ENCODE results near the gene CTNNBL1.

Gene CTNNBL1

GRCh38 chr20:37770908-37771307 is 77.1 kb downstream of the CTNNBL1 start:
- no peak overlapping the region for H3K23ac ChIP-seq (ENCODE audit: low read length)
- H3K36me3 ChIP-seq (ENCODE audit: control insufficient read depth, insufficient read depth, low read length): no peaks in the 10 kb centered on the region
- no peak overlapping the region for H3K4ac ChIP-seq (ENCODE audit: low read depth, low read length)
- H3K79me1 ChIP-seq (ENCODE audit: low read length): no peaks in the 10 kb centered on the region
- no peak overlapping the region for H3K27ac ChIP-seq (ENCODE audit: low read depth, low read length)
- no peak overlapping the region for H4K5ac ChIP-seq (ENCODE audit: low read length)
- no peak overlapping the region for H3K4me3 ChIP-seq (ENCODE audit: low read length)
- H3K4me2 ChIP-seq (ENCODE audit: low read length): no peak overlapping the region
- H3K18ac ChIP-seq (ENCODE audit: low read length): no peak overlapping the region
- no peaks in the 10 kb centered on the region for H3K79me2 ChIP-seq (ENCODE audit: control insufficient read depth, insufficient read depth, low read length)
- WGBS (ENCODE audit: extremely low coverage, insufficient coverage, low lambda C conversion rate): no CpG with 5 or more reads among the region's 5 CpGs
- no peak overlapping the region for H2BK15ac ChIP-seq (replicated peaks; ENCODE audit: low read depth)
- H2BK5ac ChIP-seq (ENCODE audit: low read length): no peak overlapping the region
- no peaks in the 10 kb centered on the region for H3K4me1 ChIP-seq (ENCODE audit: control insufficient read depth, low read depth, low read length)
- no peak overlapping the region for H2AK5ac ChIP-seq (ENCODE audit: low read length)
- no peak overlapping the region for H3K56ac ChIP-seq (ENCODE audit: low read length)
- H2BK120ac ChIP-seq (ENCODE audit: low read depth, low read length): no peak overlapping the region
- no peak overlapping the region for H4K8ac ChIP-seq (ENCODE audit: low read depth, low read length)
- H3K9ac ChIP-seq (ENCODE audit: low read length): no peak overlapping the region
- no peak for DNase-seq
- no peaks in the 10 kb centered on the region for H3K27me3 ChIP-seq (ENCODE audit: insufficient read depth, low read length, poor library complexity)

GRCh38 chr20:37773291-37773826 is 79.5 kb downstream of the CTNNBL1 start:
- Histone ChIP-seq H3K4me1 (ENCODE audit: control insufficient read depth, low read depth, low read length) (no peaks in the 10 kb centered on the region), H2BK5ac (ENCODE audit: low read length) (no peak overlapping the region), H3K18ac (ENCODE audit: low read length) (no peak overlapping the region), H3K27ac (ENCODE audit: low read depth, low read length) (no peak overlapping the region), H2BK120ac (ENCODE audit: low read depth, low read length) (no peak overlapping the region), H3K23ac (ENCODE audit: low read length) (no peak overlapping the region), H3K4me2 (ENCODE audit: low read length) (no peak overlapping the region), H4K8ac (ENCODE audit: low read depth, low read length) (no peak overlapping the region), H3K27me3 (ENCODE audit: insufficient read depth, low read length, poor library complexity) (no peaks in the 10 kb centered on the region), H3K56ac (ENCODE audit: low read length) (no peak overlapping the region), H4K5ac (ENCODE audit: low read length) (no peak overlapping the region), H3K36me3 (ENCODE audit: control insufficient read depth, insufficient read depth, low read length) (no peaks in the 10 kb centered on the region), H2BK15ac (replicated peaks; ENCODE audit: low read depth) (no peak overlapping the region), H3K4me3 (ENCODE audit: low read length) (no peak overlapping the region), H3K4ac (ENCODE audit: low read depth, low read length) (no peak overlapping the region), H3K9ac (ENCODE audit: low read length) (no peak overlapping the region), H2AK5ac (ENCODE audit: low read length) (no peak overlapping the region), H3K79me2 (ENCODE audit: control insufficient read depth, insufficient read depth, low read length) (no peaks in the 10 kb centered on the region), H3K79me1 (ENCODE audit: low read length) (no peaks in the 10 kb centered on the region)
- no CpG with 5 or more reads among the region's 1 CpG for WGBS (ENCODE audit: extremely low coverage, insufficient coverage, low lambda C conversion rate)
- DNase-seq: no peak

DNA sequence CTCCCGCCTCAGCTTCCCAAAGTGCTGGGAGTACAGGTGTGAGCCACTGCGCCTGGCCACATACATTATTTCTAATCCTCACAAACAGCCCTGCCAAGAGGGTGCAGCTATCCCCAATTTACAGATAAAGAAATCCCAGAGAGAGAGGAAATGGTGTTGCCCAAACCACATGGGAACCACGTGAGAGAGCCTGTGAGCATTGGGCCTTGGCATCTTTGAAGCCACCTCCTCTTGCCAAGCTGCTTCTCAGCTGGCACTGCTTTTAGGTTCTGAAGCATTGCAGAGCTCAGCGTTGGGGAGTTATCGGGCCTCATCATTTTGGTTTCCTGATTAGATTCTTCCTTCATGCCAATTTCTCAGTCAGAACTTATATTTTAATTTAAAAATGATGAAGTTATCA is 80.3 kb downstream of the CTNNBL1 start:
- H3K79me2 ChIP-seq (ENCODE audit: control insufficient read depth, insufficient read depth, low read length): no peaks in the 10 kb centered on the region

GRCh38 chr20:37775200-37775599 is 81.4 kb downstream of the CTNNBL1 start:
- H3K23ac ChIP-seq (ENCODE audit: low read length): no peak overlapping the region
- H3K79me2 ChIP-seq (ENCODE audit: control insufficient read depth, insufficient read depth, low read length): no peaks in the 10 kb centered on the region
- no peak overlapping the region for H2BK15ac ChIP-seq (replicated peaks; ENCODE audit: low read depth)
- no peak overlapping the region for H4K8ac ChIP-seq (ENCODE audit: low read depth, low read length)
- no peak overlapping the region for H4K5ac ChIP-seq (ENCODE audit: low read length)
- no peak overlapping the region for H3K18ac ChIP-seq (ENCODE audit: low read length)
- no peaks in the 10 kb centered on the region for H3K36me3 ChIP-seq (ENCODE audit: control insufficient read depth, insufficient read depth, low read length)
- no peak overlapping the region for H3K4me3 ChIP-seq (ENCODE audit: low read length)
- no peak for DNase-seq
- no peak overlapping the region for H2BK120ac ChIP-seq (ENCODE audit: low read depth, low read length)
- H3K4me1 ChIP-seq (ENCODE audit: control insufficient read depth, low read depth, low read length): no peaks in the 10 kb centered on the region
- H3K79me1 ChIP-seq (ENCODE audit: low read length): no peaks in the 10 kb centered on the region
- no peak overlapping the region for H2BK5ac ChIP-seq (ENCODE audit: low read length)
- WGBS (ENCODE audit: extremely low coverage, insufficient coverage, low lambda C conversion rate): no CpG with 5 or more reads among the region's 5 CpGs
- H2AK5ac ChIP-seq (ENCODE audit: low read length): no peak overlapping the region
- H3K27me3 ChIP-seq (ENCODE audit: insufficient read depth, low read length, poor library complexity): no peaks in the 10 kb centered on the region
- H3K56ac ChIP-seq (ENCODE audit: low read length): no peak overlapping the region
- no peak overlapping the region for H3K27ac ChIP-seq (ENCODE audit: low read depth, low read length)
- no peak overlapping the region for H3K4me2 ChIP-seq (ENCODE audit: low read length)
- H3K4ac ChIP-seq (ENCODE audit: low read depth, low read length): no peak overlapping the region
- no peak overlapping the region for H3K9ac ChIP-seq (ENCODE audit: low read length)

More for the DNA sequence above, 80.3 kb downstream of the CTNNBL1 start:
- Histone ChIP-seq H4K5ac (ENCODE audit: low read length) (no peak overlapping the region), H3K79me1 (ENCODE audit: low read length) (no peaks in the 10 kb centered on the region), H3K36me3 (ENCODE audit: control insufficient read depth, insufficient read depth, low read length) (no peaks in the 10 kb centered on the region), H3K4me3 (ENCODE audit: low read length) (no peak overlapping the region), H2BK15ac (replicated peaks; ENCODE audit: low read depth) (no peak overlapping the region), H4K8ac (ENCODE audit: low read depth, low read length) (no peak overlapping the region), H3K4me1 (ENCODE audit: control insufficient read depth, low read depth, low read length) (no peaks in the 10 kb centered on the region), H3K27me3 (ENCODE audit: insufficient read depth, low read length, poor library complexity) (no peaks in the 10 kb centered on the region), H3K27ac (ENCODE audit: low read depth, low read length) (no peak overlapping the region), H3K4me2 (ENCODE audit: low read length) (no peak overlapping the region), H3K9ac (ENCODE audit: low read length) (no peak overlapping the region), H3K23ac (ENCODE audit: low read length) (no peak overlapping the region), H3K4ac (ENCODE audit: low read depth, low read length) (no peak overlapping the region), H2BK5ac (ENCODE audit: low read length) (no peak overlapping the region), H2AK5ac (ENCODE audit: low read length) (no peak overlapping the region), H3K18ac (ENCODE audit: low read length) (no peak overlapping the region), H3K56ac (ENCODE audit: low read length) (no peak overlapping the region), H2BK120ac (ENCODE audit: low read depth, low read length) (no peak overlapping the region)
- WGBS (ENCODE audit: extremely low coverage, insufficient coverage, low lambda C conversion rate): no CpG with 5 or more reads among the region's 5 CpGs
- no peak for DNase-seq

DNA sequence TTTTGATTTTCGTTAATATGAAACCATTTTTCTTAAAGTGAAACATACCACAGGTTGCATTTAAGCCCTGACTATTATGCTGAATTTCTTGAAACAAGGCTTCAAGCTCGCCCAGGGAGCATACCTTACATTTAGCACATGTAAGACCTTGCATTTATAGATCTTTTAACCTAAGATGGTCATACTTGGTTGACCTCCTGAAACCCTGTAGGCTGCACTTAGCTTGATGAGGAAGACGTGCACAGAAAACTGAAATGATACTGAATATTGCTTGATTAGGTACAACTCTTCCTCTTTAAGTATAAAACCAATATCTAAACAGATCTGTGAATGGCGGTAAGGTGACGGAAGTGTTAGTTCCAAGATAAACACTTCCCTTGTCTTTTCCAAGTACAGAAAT is 82.2 kb downstream of the CTNNBL1 start:
- WGBS (ENCODE audit: extremely low coverage, insufficient coverage, low lambda C conversion rate): no CpG with 5 or more reads among the region's 5 CpGs
- DNase-seq: no peak

GRCh38 chr20:37776526-37776925 is 82.7 kb downstream of the CTNNBL1 start:
- no peak overlapping the region for H3K23ac ChIP-seq (ENCODE audit: low read length)
- H2BK120ac ChIP-seq (ENCODE audit: low read depth, low read length): no peak overlapping the region
- no peak overlapping the region for H3K27ac ChIP-seq (ENCODE audit: low read depth, low read length)
- H3K4ac ChIP-seq (ENCODE audit: low read depth, low read length): no peak overlapping the region
- H3K27me3 ChIP-seq (ENCODE audit: insufficient read depth, low read length, poor library complexity): no peaks in the 10 kb centered on the region
- no peak overlapping the region for H4K5ac ChIP-seq (ENCODE audit: low read length)
- no peak overlapping the region for H3K4me3 ChIP-seq (ENCODE audit: low read length)
- no peak for DNase-seq
- H3K79me2 ChIP-seq (ENCODE audit: control insufficient read depth, insufficient read depth, low read length): no peaks in the 10 kb centered on the region
- no peak overlapping the region for H2BK15ac ChIP-seq (replicated peaks; ENCODE audit: low read depth)
- H2AK5ac ChIP-seq (ENCODE audit: low read length): no peak overlapping the region
- H3K4me2 ChIP-seq (ENCODE audit: low read length): no peak overlapping the region
- no peak overlapping the region for H4K8ac ChIP-seq (ENCODE audit: low read depth, low read length)
- H3K9ac ChIP-seq (ENCODE audit: low read length): no peak overlapping the region
- H3K36me3 ChIP-seq (ENCODE audit: control insufficient read depth, insufficient read depth, low read length): no peaks in the 10 kb centered on the region
- WGBS (ENCODE audit: extremely low coverage, insufficient coverage, low lambda C conversion rate): no CpG with 5 or more reads among the region's 3 CpGs
- H3K4me1 ChIP-seq (ENCODE audit: control insufficient read depth, low read depth, low read length): no peaks in the 10 kb centered on the region
- no peak overlapping the region for H2BK5ac ChIP-seq (ENCODE audit: low read length)
- no peak overlapping the region for H3K18ac ChIP-seq (ENCODE audit: low read length)
- H3K56ac ChIP-seq (ENCODE audit: low read length): no peak overlapping the region
- no peaks in the 10 kb centered on the region for H3K79me1 ChIP-seq (ENCODE audit: low read length)

More for the DNA sequence above, 82.2 kb downstream of the CTNNBL1 start:
- no peaks in the 10 kb centered on the region for H3K27me3 ChIP-seq (ENCODE audit: insufficient read depth, low read length, poor library complexity)
- H3K79me1 ChIP-seq (ENCODE audit: low read length): no peaks in the 10 kb centered on the region
- no peaks in the 10 kb centered on the region for H3K79me2 ChIP-seq (ENCODE audit: control insufficient read depth, insufficient read depth, low read length)
- H2BK15ac ChIP-seq (replicated peaks; ENCODE audit: low read depth): no peak overlapping the region
- no peak overlapping the region for H4K5ac ChIP-seq (ENCODE audit: low read length)
- no peak overlapping the region for H2BK5ac ChIP-seq (ENCODE audit: low read length)
- H3K4me2 ChIP-seq (ENCODE audit: low read length): no peak overlapping the region
- no peak overlapping the region for H3K4ac ChIP-seq (ENCODE audit: low read depth, low read length)
- no peak overlapping the region for H2BK120ac ChIP-seq (ENCODE audit: low read depth, low read length)
- no peak overlapping the region for H3K4me3 ChIP-seq (ENCODE audit: low read length)
- no peak overlapping the region for H3K56ac ChIP-seq (ENCODE audit: low read length)
- H3K23ac ChIP-seq (ENCODE audit: low read length): no peak overlapping the region
- no peak overlapping the region for H3K9ac ChIP-seq (ENCODE audit: low read length)
- H3K18ac ChIP-seq (ENCODE audit: low read length): no peak overlapping the region
- no peak overlapping the region for H3K27ac ChIP-seq (ENCODE audit: low read depth, low read length)
- H3K4me1 ChIP-seq (ENCODE audit: control insufficient read depth, low read depth, low read length): no peaks in the 10 kb centered on the region
- no peak overlapping the region for H2AK5ac ChIP-seq (ENCODE audit: low read length)
- H4K8ac ChIP-seq (ENCODE audit: low read depth, low read length): no peak overlapping the region
- no peaks in the 10 kb centered on the region for H3K36me3 ChIP-seq (ENCODE audit: control insufficient read depth, insufficient read depth, low read length)
